KMS-11 (cell line): Measurements from ENCODE around the gene EME2.

ENCODE experiments used
- H2AFZ ChIP-seq: fragments of 200-600 bp; sonication (generic); 2 replicates; pipeline ENCODE4 v1.6.1; 2016; ENCODE audit warnings: antibody characterized with exemption, mixed run types, low read depth
- H3K27ac ChIP-seq: fragments of 200-600 bp; sonication (generic); 2 replicates; pipeline ENCODE4 v1.6.1; 2016; ENCODE audit warnings: mild to moderate bottlenecking, mixed run types
- H3K27me3 ChIP-seq: fragments of 200-600 bp; sonication (generic); 2 replicates; pipeline ENCODE4 v1.6.1; 2017; ENCODE audit warnings: mild to moderate bottlenecking, low read depth, mixed run types, moderate library complexity; ENCODE audit not compliant: insufficient read depth
- H3K36me3 ChIP-seq: fragments of 200-600 bp; sonication (generic); 2 replicates; pipeline ENCODE4 v1.6.1; 2017; ENCODE audit warnings: mild to moderate bottlenecking, mixed run types; ENCODE audit not compliant: insufficient read depth
- H3K4me1 ChIP-seq: fragments of 200-600 bp; sonication (generic); 2 replicates; pipeline ENCODE4 v1.6.1; 2016; ENCODE audit warnings: mild to moderate bottlenecking, low read depth, mixed run types; ENCODE audit not compliant: poor library complexity, severe bottlenecking
- H3K4me2 ChIP-seq: fragments of 200-600 bp; sonication (generic); 2 replicates; pipeline ENCODE4 v1.7.0; 2016; ENCODE audit warnings: mild to moderate bottlenecking, mixed run types
- H3K4me3 ChIP-seq: fragments of 200-600 bp; sonication (generic); IDR thresholded peaks from 2 replicates; pipeline ENCODE4 v1.6.1; 2017; ENCODE audit warnings: low read depth, low read length, mixed read lengths; ENCODE audit not compliant: insufficient read depth
- H3K79me2 ChIP-seq: fragments of 200-600 bp; sonication (generic); 2 replicates; pipeline ENCODE4 v1.6.1; 2016; ENCODE audit warnings: low read depth, mixed run types; ENCODE audit not compliant: insufficient read depth
- H3K9ac ChIP-seq: fragments of 200-600 bp; sonication (generic); 2 replicates; pipeline ENCODE4 v1.6.1; 2016; ENCODE audit warnings: mild to moderate bottlenecking, mixed run types
- H4K20me1 ChIP-seq: fragments of 200-600 bp; sonication (generic); 2 replicates; pipeline ENCODE4 v1.6.1; 2016; ENCODE audit warnings: mild to moderate bottlenecking, mixed run types; ENCODE audit not compliant: insufficient read depth
- TF ChIP-seq, protein P1 (sequence below): fragments of 200-600 bp; sonication (generic); conservative IDR thresholded peaks from 2 replicates; pipeline ENCODE4 v1.6.1; 2017; ENCODE audit warnings: low read depth, mild to moderate bottlenecking, antibody characterized with exemption, low read length, moderate library complexity, mixed read lengths

EME2 gene

DNA sequence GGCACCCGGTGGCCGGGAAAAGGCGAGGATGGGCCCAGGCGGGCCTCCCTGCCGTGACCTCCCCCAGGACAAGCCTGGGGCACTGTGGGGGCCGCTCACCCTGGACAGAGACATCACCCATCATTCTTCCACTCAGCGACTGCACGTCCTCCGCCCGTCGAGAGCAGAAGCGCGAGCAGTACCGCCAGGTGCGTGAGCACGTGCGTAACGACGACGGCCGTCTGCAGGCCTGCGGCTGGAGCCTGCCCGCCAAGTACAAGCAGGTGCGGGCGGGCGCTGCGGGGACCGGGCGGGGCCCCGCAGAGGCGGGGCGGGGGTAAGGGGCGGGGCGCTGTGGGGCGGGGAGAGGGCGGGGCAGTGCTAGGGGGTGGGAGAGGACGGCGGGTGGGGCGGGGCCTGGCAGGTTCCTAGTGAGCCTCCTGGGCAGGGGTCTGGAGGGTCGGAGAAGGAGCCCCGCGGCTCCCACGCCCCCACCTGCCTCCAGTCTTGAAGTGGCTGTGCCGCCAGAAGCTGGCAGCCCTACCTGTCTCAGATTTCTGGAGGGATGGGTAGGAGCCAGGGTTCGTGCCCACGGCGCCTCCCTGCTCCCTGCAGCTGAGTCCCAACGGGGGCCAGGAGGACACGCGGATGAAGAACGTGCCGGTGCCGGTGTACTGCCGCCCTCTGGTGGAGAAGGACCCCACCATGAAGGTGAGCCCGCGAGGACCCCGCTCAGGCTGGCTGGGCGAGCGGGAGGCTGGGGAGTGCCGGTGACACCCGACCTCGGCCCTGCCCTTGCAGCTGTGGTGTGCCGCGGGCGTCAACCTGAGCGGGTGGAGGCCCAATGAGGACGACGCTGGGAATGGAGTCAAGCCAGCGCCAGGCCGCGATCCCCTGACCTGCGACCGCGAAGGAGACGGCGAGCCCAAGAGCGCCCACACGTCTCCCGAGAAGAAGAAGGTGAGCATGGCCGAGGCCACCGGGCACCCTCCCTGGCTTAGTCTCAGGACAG lies 8.8 kb upstream of the EME2 start:
- no peaks in the 10 kb centered on the region for H3K4me1 ChIP-seq
- no peaks in the 10 kb centered on the region for H3K27me3 ChIP-seq
- H3K4me3 ChIP-seq: no peak overlapping the region
- TF ChIP-seq, protein P1, sequence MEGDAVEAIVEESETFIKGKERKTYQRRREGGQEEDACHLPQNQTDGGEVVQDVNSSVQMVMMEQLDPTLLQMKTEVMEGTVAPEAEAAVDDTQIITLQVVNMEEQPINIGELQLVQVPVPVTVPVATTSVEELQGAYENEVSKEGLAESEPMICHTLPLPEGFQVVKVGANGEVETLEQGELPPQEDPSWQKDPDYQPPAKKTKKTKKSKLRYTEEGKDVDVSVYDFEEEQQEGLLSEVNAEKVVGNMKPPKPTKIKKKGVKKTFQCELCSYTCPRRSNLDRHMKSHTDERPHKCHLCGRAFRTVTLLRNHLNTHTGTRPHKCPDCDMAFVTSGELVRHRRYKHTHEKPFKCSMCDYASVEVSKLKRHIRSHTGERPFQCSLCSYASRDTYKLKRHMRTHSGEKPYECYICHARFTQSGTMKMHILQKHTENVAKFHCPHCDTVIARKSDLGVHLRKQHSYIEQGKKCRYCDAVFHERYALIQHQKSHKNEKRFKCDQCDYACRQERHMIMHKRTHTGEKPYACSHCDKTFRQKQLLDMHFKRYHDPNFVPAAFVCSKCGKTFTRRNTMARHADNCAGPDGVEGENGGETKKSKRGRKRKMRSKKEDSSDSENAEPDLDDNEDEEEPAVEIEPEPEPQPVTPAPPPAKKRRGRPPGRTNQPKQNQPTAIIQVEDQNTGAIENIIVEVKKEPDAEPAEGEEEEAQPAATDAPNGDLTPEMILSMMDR: no peak
- H3K27ac ChIP-seq: no peak overlapping the region
- no peaks in the 10 kb centered on the region for H4K20me1 ChIP-seq
- H3K4me2 ChIP-seq: no peak overlapping the region
- H3K36me3 ChIP-seq: no peaks in the 10 kb centered on the region
- no peak overlapping the region for H2AFZ ChIP-seq
- no peak overlapping the region for H3K9ac ChIP-seq
- H3K79me2 ChIP-seq: no peaks in the 10 kb centered on the region

DNA sequence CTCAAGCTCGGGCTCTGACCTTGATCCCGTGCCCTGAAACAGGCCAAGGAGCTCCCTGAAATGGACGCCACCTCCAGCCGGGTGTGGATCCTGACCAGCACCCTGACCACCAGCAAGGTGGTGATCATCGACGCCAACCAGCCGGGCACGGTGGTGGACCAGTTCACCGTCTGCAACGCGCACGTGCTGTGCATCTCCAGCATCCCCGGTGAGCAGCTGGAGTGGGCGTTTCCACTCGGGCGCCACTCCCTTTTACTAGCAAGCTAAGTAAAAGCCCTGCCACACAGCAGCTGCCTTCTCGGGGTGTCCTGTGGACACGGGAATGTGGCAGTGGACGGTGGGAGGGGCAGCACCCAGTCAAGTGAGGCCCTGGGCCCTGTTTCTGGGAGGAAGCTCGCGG lies 7.6 kb upstream of the EME2 start:
- Histone ChIP-seq H3K79me2 (no peaks in the 10 kb centered on the region), H3K4me3 (no peak overlapping the region), H4K20me1 (no peaks in the 10 kb centered on the region), H2AFZ (no peak overlapping the region), H3K27me3 (no peaks in the 10 kb centered on the region), H3K4me1 (no peaks in the 10 kb centered on the region), H3K4me2 (no peak overlapping the region), H3K36me3 (no peaks in the 10 kb centered on the region), H3K27ac (no peak overlapping the region), H3K9ac (no peak overlapping the region)
- TF ChIP-seq, protein P1: no peak

DNA sequence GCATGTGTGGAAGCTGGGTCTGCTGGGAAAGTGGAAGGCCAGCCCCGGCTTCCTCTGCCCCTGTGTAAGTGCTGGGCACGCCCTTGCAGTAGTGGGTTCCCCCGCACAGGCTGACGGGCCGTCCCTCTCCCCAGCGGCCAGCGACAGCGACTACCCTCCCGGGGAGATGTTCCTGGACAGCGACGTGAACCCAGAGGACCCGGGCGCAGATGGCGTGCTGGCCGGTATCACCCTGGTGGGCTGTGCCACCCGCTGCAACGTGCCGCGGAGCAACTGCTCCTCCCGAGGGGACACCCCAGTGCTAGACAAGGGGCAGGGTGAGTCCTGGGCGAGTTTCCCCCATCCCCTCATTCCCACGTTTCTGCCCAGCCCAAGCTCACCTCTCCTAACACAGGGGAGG lies 6.8 kb upstream of the EME2 start:
- TF ChIP-seq, protein P1: no peak
- H2AFZ ChIP-seq: no peak overlapping the region
- no peaks in the 10 kb centered on the region for H4K20me1 ChIP-seq
- no peak overlapping the region for H3K27ac ChIP-seq
- H3K4me1 ChIP-seq: peaks cover 5% of the 10 kb centered on the region
- no peaks in the 10 kb centered on the region for H3K27me3 ChIP-seq
- H3K36me3 ChIP-seq: no peaks in the 10 kb centered on the region
- no peak overlapping the region for H3K9ac ChIP-seq
- no peak overlapping the region for H3K4me3 ChIP-seq
- no peak overlapping the region for H3K4me2 ChIP-seq
- peaks cover 6% of the 10 kb centered on the region; the same call in 1 of the 2 replicates for H3K79me2 ChIP-seq

DNA sequence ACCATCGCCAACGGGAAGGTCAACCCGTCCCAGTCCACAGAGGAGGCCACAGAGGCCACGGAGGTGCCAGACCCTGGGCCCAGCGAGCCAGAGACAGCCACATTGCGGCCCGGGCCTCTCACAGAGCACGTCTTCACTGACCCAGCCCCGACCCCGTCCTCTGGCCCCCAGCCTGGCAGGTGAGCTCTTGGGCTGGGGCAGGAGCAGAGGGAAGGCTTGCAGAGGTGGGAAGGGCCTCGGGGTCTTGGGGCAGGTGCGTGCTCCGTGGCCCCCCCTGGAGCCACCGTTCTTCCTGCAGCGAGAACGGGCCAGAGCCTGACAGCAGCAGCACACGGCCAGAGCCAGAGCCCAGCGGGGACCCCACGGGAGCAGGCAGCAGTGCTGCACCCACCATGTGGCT lies 6.4 kb upstream of the EME2 start:
- TF ChIP-seq, protein P1: no peak
- H4K20me1 ChIP-seq: no peaks in the 10 kb centered on the region
- H3K4me3 ChIP-seq: no peak overlapping the region
- H3K27ac ChIP-seq: no peak overlapping the region
- no peak overlapping the region for H3K9ac ChIP-seq
- no peak overlapping the region for H3K4me2 ChIP-seq
- H3K4me1 ChIP-seq: peaks cover 5% of the 10 kb centered on the region
- H3K79me2 ChIP-seq: peaks cover 10% of the 10 kb centered on the region; the same call in 1 of the 2 replicates
- H2AFZ ChIP-seq: no peak overlapping the region
- no peaks in the 10 kb centered on the region for H3K36me3 ChIP-seq
- H3K27me3 ChIP-seq: no peaks in the 10 kb centered on the region
